Caco-2 (cell line): Measurements from ENCODE around the gene IL1RAPL1. TPM values are rescaled to one million over a fixed set of nuclear protein-coding genes. Genes with fewer than 3 reads are reported as not detected.

Experiments used
- BruUV-seq: library from RNA; stranded (reverse); fragments of 400-500 nt; replicated peaks from 2 replicates; lab custom pipeline; 2021; lab: Mats Ljungman, UMichigan
- CTCF ChIA-PET: fragments of 300-600 bp; sonication (Branson Sonifier 250); formaldehyde crosslinking; loops from one replicate; lab custom pipeline; 2022; ENCODE audit warnings: antibody characterized with exemption; lab: Charles Lee
- POLR2A ChIA-PET: fragments of 300-600 bp; sonication (Branson Sonifier 250); formaldehyde crosslinking; loops from one replicate; lab custom pipeline; 2022; ENCODE audit warnings: antibody characterized with exemption; lab: Charles Lee
- DNase-seq, 2 experiments: peaks; one replicate each; pipeline versions ENCODE4 v3.0.0 to v3.0.0-alpha.2; 2020 to 2022
- H3K27me3 ChIP-seq: replicated peaks from 2 replicates; pipeline ENCODE4 v1.6.0; 2011; ENCODE audit warnings: low read length; ENCODE audit not compliant: control insufficient read depth, insufficient read depth
- H3K36me3 ChIP-seq: 2 replicates; pipeline ENCODE4 v1.5.1; 2011; ENCODE audit warnings: low read length; ENCODE audit not compliant: control insufficient read depth, insufficient read depth
- H3K4me1 ChIP-seq: fragments of 250-450 bp; sonication (Bioruptor Pico); 2 replicates; pipeline ENCODE4 v1.5.1; 2020; ENCODE audit warnings: mild to moderate bottlenecking
- H3K4me3 ChIP-seq: 2 replicates; pipeline ENCODE4 v1.5.1; 2011; ENCODE audit warnings: low read depth, mild to moderate bottlenecking, control low read depth, low read length
- H3K9me3 ChIP-seq: fragments of 250-450 bp; sonication (Bioruptor Pico); 2 replicates; pipeline ENCODE4 v1.5.1; 2020; ENCODE audit warnings: mild to moderate bottlenecking, moderate library complexity
- H3K27ac Mint-ChIP-seq: one replicate; pipeline ENCODE4 v1.8.0; 2022; ENCODE audit warnings: mixed read lengths; ENCODE audit not compliant: unreplicated experiment
- H3K27me3 Mint-ChIP-seq: one replicate; pipeline ENCODE4 v1.8.0; 2022; ENCODE audit warnings: mixed read lengths; ENCODE audit not compliant: insufficient read depth, unreplicated experiment
- H3K36me3 Mint-ChIP-seq: one replicate; pipeline ENCODE4 v1.8.0; 2022; ENCODE audit warnings: mild to moderate bottlenecking, mixed read lengths; ENCODE audit not compliant: insufficient read depth, unreplicated experiment
- H3K4me1 Mint-ChIP-seq: one replicate; pipeline ENCODE4 v1.8.0; 2022; ENCODE audit warnings: low read depth, mixed read lengths; ENCODE audit not compliant: unreplicated experiment
- H3K4me3 Mint-ChIP-seq: one replicate; pipeline ENCODE4 v1.8.0; 2022; ENCODE audit warnings: mild to moderate bottlenecking, moderate library complexity, mixed read lengths; ENCODE audit not compliant: unreplicated experiment
- H3K9me3 Mint-ChIP-seq: one replicate; pipeline ENCODE4 v1.8.0; 2022; ENCODE audit warnings: mixed read lengths; ENCODE audit not compliant: unreplicated experiment
- intact Hi-C: fragments of 100-400 bp; cut with micrococcal nuclease; formaldehyde crosslinking; loops from one replicate; pipeline ENCODE4 v1.10.0; 2022; ENCODE audit not compliant: unreplicated experiment
- total RNA-seq: library from RNA; stranded (reverse); gene quantifications from 2 replicates; pipeline ENCODE4 v1.2.3, GENCODE V29; 2022
- TF ChIP-seq, protein P1 (sequence below), 2 experiments: fragments of 200-600 bp in 1 of 2; IDR thresholded peaks; 1 replicate in 1 of 2; 2 replicates in 1 of 2; pipeline versions ENCODE4 v1.5.1 to v1.8.0; 2011 to 2022; ENCODE audit warnings: antibody characterized with exemption in 1 of 2, control low read depth in 1 of 2, inconsistent platforms in 1 of 2, low read depth in 1 of 2, low read length in 1 of 2, mild to moderate bottlenecking in 1 of 2, moderate library complexity in 1 of 2; ENCODE audit not compliant: insufficient read depth in 1 of 2, severe bottlenecking in 1 of 2, unreplicated experiment in 1 of 2

IL1RAPL1 gene
- total RNA-seq, 1 experiment from 2014 or later: not detected

DNA sequence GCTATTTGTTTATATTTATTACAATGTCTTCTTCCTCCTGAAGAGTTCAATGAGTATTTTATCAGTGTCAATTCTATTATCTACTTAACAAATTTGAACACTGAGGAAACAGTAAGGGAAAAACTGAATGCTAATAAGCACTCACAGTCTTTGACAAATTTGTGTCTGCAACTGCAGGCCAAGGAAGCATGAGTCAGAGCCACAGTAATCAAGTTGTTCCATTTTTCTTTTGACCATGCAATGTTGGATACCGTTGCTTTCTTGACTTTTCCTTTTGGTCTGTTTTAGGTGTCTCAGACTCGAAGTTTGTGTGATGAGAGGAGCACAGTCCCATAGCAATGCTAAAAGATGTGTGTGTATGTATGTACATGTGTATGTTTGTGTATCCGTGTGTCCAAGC lies 359.6 kb downstream of the IL1RAPL1 start:
- H3K27me3 ChIP-seq: no peaks in the 10 kb centered on the region
- CTCF ChIA-PET: no interaction called here
- H3K9me3 ChIP-seq: no peaks in the 10 kb centered on the region

DNA sequence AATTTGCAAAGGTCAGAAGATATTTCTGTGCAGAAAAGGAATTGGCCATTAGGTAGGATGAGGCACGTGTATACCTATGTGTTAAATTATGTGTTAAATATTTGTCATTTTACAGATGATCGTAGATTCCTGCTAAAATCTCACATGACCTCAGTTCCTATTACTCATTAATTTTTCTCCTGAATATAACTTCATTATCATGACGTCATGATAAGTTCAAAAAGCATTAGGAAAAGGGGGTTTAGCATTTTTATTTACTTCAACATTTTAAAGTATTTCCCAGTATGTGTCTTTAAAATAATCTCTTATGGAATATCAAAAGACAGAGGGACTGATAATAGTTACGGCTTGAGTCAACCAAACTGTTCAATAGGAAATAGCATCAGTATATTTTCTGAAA lies 372.8 kb downstream of the IL1RAPL1 start:
- Mint-ChIP-seq H3K4me1 (no peaks in the 10 kb centered on the region), H3K36me3 (no peaks in the 10 kb centered on the region), H3K4me3 (no peak overlapping the region), H3K27me3 (no peaks in the 10 kb centered on the region), H3K9me3 (no peaks in the 10 kb centered on the region), H3K27ac (no peak overlapping the region)
- Histone ChIP-seq H3K4me3 (no peak overlapping the region), H3K27me3 (no peaks in the 10 kb centered on the region), H3K9me3 (no peaks in the 10 kb centered on the region), H3K36me3 (no peaks in the 10 kb centered on the region), H3K4me1 (no peaks in the 10 kb centered on the region)
- ChIA-PET CTCF (no interaction called here), POLR2A (no interaction called here)
- intact Hi-C loops: no loop called here
- TF ChIP-seq, protein P1, sequence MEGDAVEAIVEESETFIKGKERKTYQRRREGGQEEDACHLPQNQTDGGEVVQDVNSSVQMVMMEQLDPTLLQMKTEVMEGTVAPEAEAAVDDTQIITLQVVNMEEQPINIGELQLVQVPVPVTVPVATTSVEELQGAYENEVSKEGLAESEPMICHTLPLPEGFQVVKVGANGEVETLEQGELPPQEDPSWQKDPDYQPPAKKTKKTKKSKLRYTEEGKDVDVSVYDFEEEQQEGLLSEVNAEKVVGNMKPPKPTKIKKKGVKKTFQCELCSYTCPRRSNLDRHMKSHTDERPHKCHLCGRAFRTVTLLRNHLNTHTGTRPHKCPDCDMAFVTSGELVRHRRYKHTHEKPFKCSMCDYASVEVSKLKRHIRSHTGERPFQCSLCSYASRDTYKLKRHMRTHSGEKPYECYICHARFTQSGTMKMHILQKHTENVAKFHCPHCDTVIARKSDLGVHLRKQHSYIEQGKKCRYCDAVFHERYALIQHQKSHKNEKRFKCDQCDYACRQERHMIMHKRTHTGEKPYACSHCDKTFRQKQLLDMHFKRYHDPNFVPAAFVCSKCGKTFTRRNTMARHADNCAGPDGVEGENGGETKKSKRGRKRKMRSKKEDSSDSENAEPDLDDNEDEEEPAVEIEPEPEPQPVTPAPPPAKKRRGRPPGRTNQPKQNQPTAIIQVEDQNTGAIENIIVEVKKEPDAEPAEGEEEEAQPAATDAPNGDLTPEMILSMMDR (IDR thresholded peaks at IDR 0.05; ENCODE audit: insufficient read depth in 1 of 2, low read depth in 1 of 2, low read length in 1 of 2, severe bottlenecking in 1 of 2, unreplicated experiment in 1 of 2): no peak
- DNase-seq: no peak
- BruUV-seq: no TSS peak

More for the DNA sequence above, 359.6 kb downstream of the IL1RAPL1 start:
- Mint-ChIP-seq H3K9me3 (no peaks in the 10 kb centered on the region), H3K27ac (no peak overlapping the region), H3K4me1 (no peaks in the 10 kb centered on the region), H3K27me3 (no peaks in the 10 kb centered on the region), H3K36me3 (no peaks in the 10 kb centered on the region), H3K4me3 (no peak overlapping the region)
- DNase-seq: no peak
- TF ChIP-seq, protein P1 (IDR thresholded peaks at IDR 0.05; ENCODE audit: insufficient read depth in 1 of 2, low read depth in 1 of 2, low read length in 1 of 2, severe bottlenecking in 1 of 2, unreplicated experiment in 1 of 2): no peak
- Histone ChIP-seq H3K4me3 (no peak overlapping the region), H3K4me1 (no peaks in the 10 kb centered on the region), H3K36me3 (no peaks in the 10 kb centered on the region)
- intact Hi-C loops: no loop called here
- POLR2A ChIA-PET: no interaction called here
- BruUV-seq: no TSS peak

GRCh38 chrX:28966331-28966730 lies 379.1 kb downstream of the IL1RAPL1 start:
- no peaks in the 10 kb centered on the region for H3K9me3 Mint-ChIP-seq
- H3K4me3 Mint-ChIP-seq: no peak overlapping the region
- ChIA-PET POLR2A (no interaction called here), CTCF (no interaction called here)
- Histone ChIP-seq H3K27me3 (no peaks in the 10 kb centered on the region), H3K36me3 (no peaks in the 10 kb centered on the region), H3K4me1 (no peaks in the 10 kb centered on the region), H3K4me3 (no peak overlapping the region), H3K9me3 (no peaks in the 10 kb centered on the region)
- H3K27ac Mint-ChIP-seq: no peak overlapping the region
- H3K4me1 Mint-ChIP-seq: no peaks in the 10 kb centered on the region
- intact Hi-C loops: no loop called here
- TF ChIP-seq, protein P1 (IDR thresholded peaks at IDR 0.05; ENCODE audit: insufficient read depth in 1 of 2, low read depth in 1 of 2, low read length in 1 of 2, severe bottlenecking in 1 of 2, unreplicated experiment in 1 of 2): no peak
- H3K27me3 Mint-ChIP-seq: no peaks in the 10 kb centered on the region
- BruUV-seq: no TSS peak
- H3K36me3 Mint-ChIP-seq: no peaks in the 10 kb centered on the region
- no peak for DNase-seq
